ENCODE measurements around the gene GFPT2.

DNA sequence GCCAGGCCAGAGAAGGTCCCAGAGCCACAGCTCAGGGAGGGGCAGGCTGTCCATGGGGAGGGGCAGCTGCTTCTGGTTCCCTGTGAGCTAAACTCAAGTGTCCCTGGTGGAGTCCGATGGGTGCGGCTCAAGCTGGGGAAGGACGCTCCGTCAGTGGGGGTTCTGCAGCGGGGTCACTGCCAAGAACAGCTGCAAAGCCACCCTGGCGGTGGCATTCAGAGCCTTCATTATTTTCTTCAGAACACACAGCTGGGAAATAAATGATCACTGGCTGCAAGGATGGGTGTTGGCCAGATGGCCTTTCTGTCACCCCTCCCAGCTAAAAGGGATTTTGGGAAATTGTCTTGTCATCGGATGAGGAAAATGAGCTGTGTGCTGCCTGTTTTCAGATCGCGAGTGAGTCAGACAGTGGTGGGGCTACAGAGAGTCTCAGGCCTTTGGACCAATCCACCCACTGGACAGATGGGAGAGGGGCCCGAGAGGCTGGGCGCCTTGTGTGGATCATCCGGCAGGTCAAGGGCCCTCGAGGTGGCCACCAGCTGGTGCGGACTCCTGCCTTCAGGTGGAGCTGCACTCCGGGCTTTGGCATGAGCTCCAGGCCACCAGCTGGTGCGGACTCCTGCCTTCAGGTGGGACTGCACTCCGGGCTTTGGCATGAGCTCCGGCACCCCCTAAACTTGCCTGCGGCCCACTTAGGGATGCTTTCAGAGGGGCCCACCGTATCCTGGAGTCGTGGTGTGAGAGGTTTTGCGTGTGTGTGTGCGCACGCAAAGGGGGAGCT, 17.9 kb upstream of the GFPT2 start:
- TF ChIP-seq ZNF501 (tag by site-specific recombination; IDR thresholded peaks at IDR 0.05) (no peak), REPIN1 (tag by site-specific recombination; IDR thresholded peaks at IDR 0.05; ENCODE audit: low read depth) (no peak), ZNF571 (tag by site-specific recombination; IDR thresholded peaks at IDR 0.05) (no peak), ZNF266 (tag by site-specific recombination; IDR thresholded peaks at IDR 0.05; ENCODE audit: low read depth) (no peak), YY1 (tag by site-specific recombination; IDR thresholded peaks at IDR 0.05) (no peak), ZNF548 (tag by site-specific recombination; IDR thresholded peaks at IDR 0.05) (no peak), ZNF114 (tag by site-specific recombination; IDR thresholded peaks at IDR 0.05) (no peak), ZNF544 (tag by site-specific recombination; IDR thresholded peaks at IDR 0.05) (no peak), ZNF558 (tag by site-specific recombination; IDR thresholded peaks at IDR 0.05) (no peak), ZNF24 (tag by site-specific recombination; IDR thresholded peaks at IDR 0.05) (no peak)
- TF ChIP-seq, protein P1, sequence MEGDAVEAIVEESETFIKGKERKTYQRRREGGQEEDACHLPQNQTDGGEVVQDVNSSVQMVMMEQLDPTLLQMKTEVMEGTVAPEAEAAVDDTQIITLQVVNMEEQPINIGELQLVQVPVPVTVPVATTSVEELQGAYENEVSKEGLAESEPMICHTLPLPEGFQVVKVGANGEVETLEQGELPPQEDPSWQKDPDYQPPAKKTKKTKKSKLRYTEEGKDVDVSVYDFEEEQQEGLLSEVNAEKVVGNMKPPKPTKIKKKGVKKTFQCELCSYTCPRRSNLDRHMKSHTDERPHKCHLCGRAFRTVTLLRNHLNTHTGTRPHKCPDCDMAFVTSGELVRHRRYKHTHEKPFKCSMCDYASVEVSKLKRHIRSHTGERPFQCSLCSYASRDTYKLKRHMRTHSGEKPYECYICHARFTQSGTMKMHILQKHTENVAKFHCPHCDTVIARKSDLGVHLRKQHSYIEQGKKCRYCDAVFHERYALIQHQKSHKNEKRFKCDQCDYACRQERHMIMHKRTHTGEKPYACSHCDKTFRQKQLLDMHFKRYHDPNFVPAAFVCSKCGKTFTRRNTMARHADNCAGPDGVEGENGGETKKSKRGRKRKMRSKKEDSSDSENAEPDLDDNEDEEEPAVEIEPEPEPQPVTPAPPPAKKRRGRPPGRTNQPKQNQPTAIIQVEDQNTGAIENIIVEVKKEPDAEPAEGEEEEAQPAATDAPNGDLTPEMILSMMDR (tag by site-specific recombination; IDR thresholded peaks at IDR 0.05) = no peak
- TF ChIP-seq, protein P2, sequence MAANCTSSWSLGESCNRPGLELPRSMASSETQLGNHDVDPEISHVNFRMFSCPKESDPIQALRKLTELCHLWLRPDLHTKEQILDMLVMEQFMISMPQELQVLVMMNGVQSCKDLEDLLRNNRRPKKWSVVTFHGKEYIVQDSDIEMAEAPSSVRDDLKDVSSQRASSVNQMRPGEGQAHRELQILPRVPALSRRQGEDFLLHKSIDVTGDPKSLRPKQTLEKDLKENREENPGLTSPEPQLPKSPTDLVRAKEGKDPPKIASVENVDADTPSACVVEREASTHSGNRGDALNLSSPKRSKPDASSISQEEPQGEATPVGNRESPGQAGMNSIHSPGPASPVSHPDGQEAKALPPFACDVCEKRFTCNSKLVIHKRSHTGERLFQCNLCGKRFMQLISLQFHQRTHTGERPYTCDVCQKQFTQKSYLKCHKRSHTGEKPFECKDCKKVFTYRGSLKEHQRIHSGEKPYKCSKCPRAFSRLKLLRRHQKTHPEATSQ (tag by site-specific recombination; IDR thresholded peaks at IDR 0.05) = no peak
- TF ChIP-seq, protein P3, sequence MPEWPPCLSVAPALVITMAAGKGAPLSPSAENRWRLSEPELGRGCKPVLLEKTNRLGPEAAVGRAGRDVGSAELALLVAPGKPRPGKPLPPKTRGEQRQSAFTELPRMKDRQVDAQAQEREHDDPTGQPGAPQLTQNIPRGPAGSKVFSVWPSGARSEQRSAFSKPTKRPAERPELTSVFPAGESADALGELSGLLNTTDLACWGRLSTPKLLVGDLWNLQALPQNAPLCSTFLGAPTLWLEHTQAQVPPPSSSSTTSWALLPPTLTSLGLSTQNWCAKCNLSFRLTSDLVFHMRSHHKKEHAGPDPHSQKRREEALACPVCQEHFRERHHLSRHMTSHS (tag by site-specific recombination; IDR thresholded peaks at IDR 0.05) = no peak

Measured in HEK293 (cell line).